WTC11 (cell line): ENCODE data around the gene CCAR1.
"Not testable (repeated sequence)": the region's sequence is repeated elsewhere in the genome, so short reads cannot be mapped to it uniquely, and the experiment has no call there.

Experiments
- CREB1 ChIP-seq: sonication (generic); formaldehyde crosslinking; IDR thresholded peaks from 2 replicates; pipeline ENCODE4 v1.8.0; 2023; ENCODE audit warnings: mild to moderate bottlenecking, missing genetic modification reagents
- CTCF ChIP-seq: fragments of 200-600 bp; IDR thresholded peaks from 2 replicates; pipeline ENCODE4 v1.8.0; 2022; ENCODE audit warnings: antibody characterized with exemption
- E2F1 ChIP-seq: sonication (generic); formaldehyde crosslinking; IDR thresholded peaks from 2 replicates; pipeline ENCODE4 v1.8.0; 2022; ENCODE audit warnings: mild to moderate bottlenecking, missing genetic modification reagents
- HMGXB4 ChIP-seq: sonication (generic); formaldehyde crosslinking; IDR thresholded peaks from 2 replicates; pipeline ENCODE4 v1.8.1; 2023; ENCODE audit warnings: mild to moderate bottlenecking, moderate library complexity, missing genetic modification reagents
- JUN ChIP-seq: sonication (generic); formaldehyde crosslinking; IDR thresholded peaks from 2 replicates; pipeline ENCODE4 v1.8.0; 2023; ENCODE audit warnings: mild to moderate bottlenecking, missing genetic modification reagents
- MAX ChIP-seq: sonication (generic); formaldehyde crosslinking; IDR thresholded peaks from 2 replicates; pipeline ENCODE4 v1.8.0; 2022; ENCODE audit warnings: mild to moderate bottlenecking, missing genetic modification reagents
- NR3C1 ChIP-seq: sonication (generic); formaldehyde crosslinking; conservative IDR thresholded peaks from 2 replicates; pipeline ENCODE4 v1.8.1; 2023; ENCODE audit warnings: low read depth, mild to moderate bottlenecking, missing genetic modification reagents
- PRRX2 ChIP-seq: fragments of 250-450 bp; sonication (Bioruptor Pico); IDR thresholded peaks from 2 replicates; pipeline ENCODE4 v1.8.0; 2021; ENCODE audit warnings: mild to moderate bottlenecking
- SP1 ChIP-seq: sonication (generic); formaldehyde crosslinking; conservative IDR thresholded peaks from 2 replicates; pipeline ENCODE4 v1.8.1; 2022; ENCODE audit warnings: missing genetic modification reagents
- TP53 ChIP-seq: sonication (generic); formaldehyde crosslinking; IDR thresholded peaks from 2 replicates; pipeline ENCODE4 v1.8.1; 2023; ENCODE audit warnings: mild to moderate bottlenecking, missing genetic modification reagents
- ZNF121 ChIP-seq: sonication (generic); formaldehyde crosslinking; IDR thresholded peaks from 2 replicates; pipeline ENCODE4 v1.8.0; 2023; ENCODE audit warnings: missing genetic modification reagents
- ZNF423 ChIP-seq: fragments of 250-450 bp; sonication (Bioruptor Pico); IDR thresholded peaks from 2 replicates; pipeline ENCODE4 v2.1.2; 2022; ENCODE audit warnings: mild to moderate bottlenecking, moderate library complexity
- TF ChIP-seq, protein P1 (sequence below): sonication (generic); formaldehyde crosslinking; conservative IDR thresholded peaks from 2 replicates; pipeline ENCODE4 v1.8.1; 2023; ENCODE audit warnings: mild to moderate bottlenecking, low read depth, missing genetic modification reagents, moderate library complexity
- TF ChIP-seq, protein P2 (sequence below): sonication (generic); formaldehyde crosslinking; IDR thresholded peaks from 2 replicates; pipeline ENCODE4 v1.8.1; 2023; ENCODE audit warnings: mild to moderate bottlenecking, missing genetic modification reagents, moderate library complexity

DNA sequence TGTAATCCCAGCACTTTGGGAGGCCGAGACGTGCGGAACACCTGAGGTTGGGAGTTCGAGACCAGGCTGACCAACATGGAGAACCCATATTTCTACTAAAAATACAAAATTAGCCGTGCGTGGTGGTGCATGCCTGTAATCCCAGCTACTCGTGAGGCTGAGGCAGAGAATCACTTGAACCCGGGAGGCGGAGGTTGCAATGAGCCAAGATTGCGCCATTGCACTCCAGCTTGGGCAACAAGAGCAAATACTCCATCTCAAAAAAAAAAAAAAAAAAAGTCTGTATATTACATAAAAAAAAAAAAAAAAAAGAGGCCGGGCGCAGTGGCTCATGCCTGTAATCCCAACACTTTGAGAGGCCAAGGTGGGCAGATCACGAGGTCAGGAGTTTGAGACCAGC lies 8.0 kb upstream of the CCAR1 start:
- TF ChIP-seq JUN (CRISPR knock-in tag); NR3C1 (CRISPR knock-in tag); CTCF; CREB1 (CRISPR knock-in tag); SP1 (CRISPR knock-in tag); MAX; TP53 (CRISPR knock-in tag); ZNF423 (CRISPR knock-in tag); ZNF121 (CRISPR knock-in tag); HMGXB4; E2F1 (CRISPR knock-in tag); PRRX2 (CRISPR knock-in tag): not testable (repeated sequence)
- TF ChIP-seq, protein P1, sequence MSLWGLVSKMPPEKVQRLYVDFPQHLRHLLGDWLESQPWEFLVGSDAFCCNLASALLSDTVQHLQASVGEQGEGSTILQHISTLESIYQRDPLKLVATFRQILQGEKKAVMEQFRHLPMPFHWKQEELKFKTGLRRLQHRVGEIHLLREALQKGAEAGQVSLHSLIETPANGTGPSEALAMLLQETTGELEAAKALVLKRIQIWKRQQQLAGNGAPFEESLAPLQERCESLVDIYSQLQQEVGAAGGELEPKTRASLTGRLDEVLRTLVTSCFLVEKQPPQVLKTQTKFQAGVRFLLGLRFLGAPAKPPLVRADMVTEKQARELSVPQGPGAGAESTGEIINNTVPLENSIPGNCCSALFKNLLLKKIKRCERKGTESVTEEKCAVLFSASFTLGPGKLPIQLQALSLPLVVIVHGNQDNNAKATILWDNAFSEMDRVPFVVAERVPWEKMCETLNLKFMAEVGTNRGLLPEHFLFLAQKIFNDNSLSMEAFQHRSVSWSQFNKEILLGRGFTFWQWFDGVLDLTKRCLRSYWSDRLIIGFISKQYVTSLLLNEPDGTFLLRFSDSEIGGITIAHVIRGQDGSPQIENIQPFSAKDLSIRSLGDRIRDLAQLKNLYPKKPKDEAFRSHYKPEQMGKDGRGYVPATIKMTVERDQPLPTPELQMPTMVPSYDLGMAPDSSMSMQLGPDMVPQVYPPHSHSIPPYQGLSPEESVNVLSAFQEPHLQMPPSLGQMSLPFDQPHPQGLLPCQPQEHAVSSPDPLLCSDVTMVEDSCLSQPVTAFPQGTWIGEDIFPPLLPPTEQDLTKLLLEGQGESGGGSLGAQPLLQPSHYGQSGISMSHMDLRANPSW = not testable (repeated sequence)
- TF ChIP-seq, protein P2, sequence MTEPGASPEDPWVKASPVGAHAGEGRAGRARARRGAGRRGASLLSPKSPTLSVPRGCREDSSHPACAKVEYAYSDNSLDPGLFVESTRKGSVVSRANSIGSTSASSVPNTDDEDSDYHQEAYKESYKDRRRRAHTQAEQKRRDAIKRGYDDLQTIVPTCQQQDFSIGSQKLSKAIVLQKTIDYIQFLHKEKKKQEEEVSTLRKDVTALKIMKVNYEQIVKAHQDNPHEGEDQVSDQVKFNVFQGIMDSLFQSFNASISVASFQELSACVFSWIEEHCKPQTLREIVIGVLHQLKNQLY (CRISPR knock-in tag) = not testable (repeated sequence)
